ENCODE results near the gene ANXA2.
"Not testable (repeated sequence)": the region's sequence is repeated elsewhere in the genome, so short reads cannot be mapped to it uniquely, and the experiment has no call there.

ANXA2 gene

DNA sequence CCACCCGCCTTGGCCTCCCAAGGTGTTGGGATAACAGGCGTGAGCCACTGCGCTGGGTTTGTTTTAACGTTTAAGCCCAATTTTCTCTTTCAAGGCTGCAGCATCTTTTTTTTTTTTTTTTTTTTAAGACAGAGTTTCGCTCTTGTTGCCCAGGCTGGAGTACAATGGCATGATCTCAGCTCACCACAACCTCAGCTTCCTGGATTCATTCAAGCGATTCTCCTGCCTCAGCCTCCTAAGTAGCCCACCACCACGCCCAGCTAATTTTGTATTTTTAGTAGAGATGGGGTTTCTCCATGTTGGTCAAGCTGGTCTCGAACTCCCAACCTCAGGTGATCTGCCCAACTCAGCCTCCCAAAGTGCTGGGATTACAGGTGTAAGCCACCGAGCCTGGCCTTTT is 12.6 kb upstream of the ANXA2 start:
- DNase-seq (ENCODE audit: low read depth in 2 of 2): not testable (repeated sequence)

DNA sequence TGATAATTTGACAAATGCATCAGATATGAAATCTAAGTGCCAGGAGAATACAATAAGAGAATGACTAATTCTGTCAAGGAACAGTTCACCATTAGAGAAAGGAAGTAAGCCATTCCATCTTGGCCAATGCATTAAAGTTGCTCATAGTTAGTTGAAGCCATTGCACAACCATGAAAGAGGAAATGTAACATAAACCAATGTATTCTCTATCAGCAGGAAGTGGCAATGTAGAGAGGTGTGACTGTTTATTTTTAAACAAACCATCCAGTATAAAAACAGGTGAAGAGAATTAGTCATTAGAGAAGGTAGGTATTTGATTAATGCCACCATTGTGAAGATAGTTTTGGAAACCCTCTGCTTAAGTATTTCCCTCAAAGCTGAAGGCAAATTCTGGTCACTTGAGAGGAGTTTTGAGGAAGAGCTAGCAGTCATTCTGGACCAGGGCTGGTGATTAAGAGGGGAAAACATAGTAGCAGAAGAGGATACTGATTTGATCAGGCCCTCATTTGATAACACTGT is 10.7 kb upstream of the ANXA2 start:
- DNase-seq (ENCODE audit: low read depth in 2 of 2): no peak

DNA sequence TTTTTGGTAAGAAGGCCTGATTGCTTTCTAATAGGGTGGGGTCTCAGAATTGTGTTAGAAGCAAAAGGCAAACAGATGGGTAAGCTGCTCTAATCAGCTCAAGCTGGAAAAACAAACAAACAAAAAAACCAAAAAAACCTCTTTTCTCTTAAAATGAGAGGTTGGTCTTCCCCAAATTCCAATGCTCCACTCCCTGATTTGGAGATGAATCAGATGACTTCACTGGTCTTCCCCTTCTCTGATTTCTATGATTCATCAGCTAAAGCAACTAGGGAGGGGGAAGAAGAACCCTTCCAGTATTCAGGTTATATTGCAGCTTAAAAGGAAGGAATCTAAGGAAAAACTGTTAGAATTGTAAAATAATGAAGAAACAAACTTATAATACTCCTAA is 9.6 kb upstream of the ANXA2 start:
- no peak for DNase-seq (ENCODE audit: low read depth in 2 of 2)

DNA sequence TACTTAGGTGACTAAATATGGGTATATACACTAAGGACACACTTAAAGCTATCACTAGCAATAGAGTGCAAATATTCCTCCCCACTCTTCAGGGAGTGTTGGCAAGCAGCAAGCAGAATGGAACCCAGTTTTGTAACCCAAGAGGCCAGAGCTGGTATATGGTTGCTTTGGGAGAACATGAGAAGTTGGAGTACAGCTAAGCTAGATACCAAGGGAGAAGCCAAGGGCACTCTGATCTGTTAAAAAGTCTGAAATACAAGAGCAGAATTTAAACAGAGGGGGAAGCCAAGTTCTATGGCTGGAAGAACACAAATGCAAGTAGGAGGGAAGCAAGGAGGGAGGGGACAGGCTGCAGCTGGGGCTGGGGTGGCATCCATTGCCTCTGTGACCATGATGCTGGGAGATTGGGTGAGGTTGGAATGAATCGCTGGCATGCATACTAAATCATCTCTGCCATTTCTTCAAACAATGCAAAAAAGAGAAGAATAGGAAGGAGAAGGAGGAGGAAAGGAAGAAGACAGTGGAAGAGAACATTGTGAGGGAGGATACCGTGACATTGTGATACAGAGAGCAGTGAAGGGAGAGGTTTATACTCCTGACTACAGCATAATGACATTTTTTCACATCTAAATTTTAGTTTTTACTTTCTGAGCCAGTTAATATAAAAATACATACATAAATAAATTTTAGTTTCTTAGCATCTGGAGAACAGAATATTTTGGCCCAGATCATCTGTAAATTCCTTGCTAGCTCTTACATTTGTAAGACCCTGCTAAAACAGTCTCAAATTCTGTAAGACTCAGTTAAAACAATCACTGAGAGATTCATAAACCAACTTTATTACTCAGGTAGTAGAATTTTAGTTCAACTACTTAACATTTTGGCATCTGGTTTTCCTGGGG is 9.0 kb upstream of the ANXA2 start:
- no peak for DNase-seq (ENCODE audit: low read depth in 2 of 2)

DNA sequence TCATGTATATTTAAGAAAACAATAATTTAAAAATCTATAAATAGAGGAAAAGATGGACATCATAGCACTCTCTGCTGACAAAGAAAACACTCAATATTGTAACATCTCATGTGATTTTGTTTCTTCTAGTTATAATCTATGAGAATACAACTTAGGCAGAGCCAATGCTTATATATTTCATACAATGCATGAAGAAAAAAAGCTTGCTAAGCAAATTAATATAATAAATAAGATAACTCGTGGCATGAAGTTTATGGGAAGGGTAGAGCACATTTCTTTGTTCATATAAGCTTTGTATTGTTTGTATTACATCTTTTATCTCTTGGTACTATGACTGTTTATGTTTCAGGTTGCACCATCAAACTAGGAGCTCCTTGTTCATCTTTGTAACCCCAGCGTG is 7.6 kb upstream of the ANXA2 start:
- no peak for DNase-seq (ENCODE audit: low read depth in 2 of 2)

DNA sequence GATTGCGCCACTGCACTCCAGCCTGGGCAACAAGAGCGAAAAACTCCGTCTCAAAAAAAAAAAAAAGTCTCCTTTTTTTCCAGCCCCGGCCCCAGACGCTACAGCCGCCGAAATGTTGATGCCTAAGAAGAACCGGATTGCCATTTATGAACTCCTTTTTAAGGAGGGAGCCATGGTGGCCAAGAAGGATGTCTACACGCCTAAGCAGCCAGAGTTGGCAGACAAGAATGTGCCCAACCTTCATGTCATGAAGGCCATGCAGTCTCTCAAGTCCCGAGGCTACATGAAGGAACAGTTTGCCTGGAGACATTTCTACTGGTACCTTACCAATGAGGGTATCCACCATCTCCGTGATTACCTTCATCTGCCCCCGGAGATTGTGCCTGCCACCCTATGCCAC is 6.6 kb upstream of the ANXA2 start:
- not testable (repeated sequence) for DNase-seq (ENCODE audit: low read depth in 2 of 2)

DNA sequence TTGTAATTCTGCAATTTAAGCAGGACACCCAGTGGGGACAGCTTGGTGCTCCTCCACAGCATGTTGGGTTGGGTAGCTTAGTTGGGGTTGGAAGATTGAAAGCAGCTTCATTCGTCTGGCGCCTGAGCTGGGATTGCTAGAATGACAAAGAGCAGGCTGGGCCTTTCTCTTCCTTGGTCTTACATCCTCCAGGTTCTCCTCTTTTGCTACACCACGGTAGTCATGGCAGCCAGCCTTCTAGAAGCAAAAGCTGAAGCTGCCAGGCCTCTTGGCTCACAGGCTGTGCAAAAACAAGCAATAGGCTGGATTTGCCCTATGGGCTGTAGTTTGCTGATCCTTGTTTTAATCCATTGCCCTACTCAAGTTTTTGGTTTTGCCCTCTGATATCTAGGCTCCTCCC is 3.2 kb upstream of the ANXA2 start:
- no peak for DNase-seq (ENCODE audit: low read depth in 2 of 2)

DNA sequence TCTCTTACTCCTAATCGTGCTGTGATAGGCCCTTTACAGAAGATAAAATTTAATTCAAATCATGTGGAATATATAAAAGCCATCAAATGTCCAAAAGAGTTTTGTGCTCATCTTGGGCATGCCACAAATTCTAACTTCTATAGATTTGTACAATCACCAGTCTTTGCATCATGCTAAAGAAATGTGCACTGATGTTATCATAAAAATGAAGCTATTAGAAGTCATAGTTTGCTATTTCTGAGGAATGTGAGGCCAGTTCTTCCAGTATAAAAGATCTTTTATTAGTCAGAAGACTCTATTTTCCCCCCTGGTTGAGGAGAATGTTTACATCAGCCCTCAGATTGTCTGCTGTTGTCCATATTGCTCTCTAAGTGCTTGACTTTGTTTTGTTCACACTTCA is 2.1 kb upstream of the ANXA2 start:
- no peak for DNase-seq (ENCODE audit: low read depth in 2 of 2)

DNA sequence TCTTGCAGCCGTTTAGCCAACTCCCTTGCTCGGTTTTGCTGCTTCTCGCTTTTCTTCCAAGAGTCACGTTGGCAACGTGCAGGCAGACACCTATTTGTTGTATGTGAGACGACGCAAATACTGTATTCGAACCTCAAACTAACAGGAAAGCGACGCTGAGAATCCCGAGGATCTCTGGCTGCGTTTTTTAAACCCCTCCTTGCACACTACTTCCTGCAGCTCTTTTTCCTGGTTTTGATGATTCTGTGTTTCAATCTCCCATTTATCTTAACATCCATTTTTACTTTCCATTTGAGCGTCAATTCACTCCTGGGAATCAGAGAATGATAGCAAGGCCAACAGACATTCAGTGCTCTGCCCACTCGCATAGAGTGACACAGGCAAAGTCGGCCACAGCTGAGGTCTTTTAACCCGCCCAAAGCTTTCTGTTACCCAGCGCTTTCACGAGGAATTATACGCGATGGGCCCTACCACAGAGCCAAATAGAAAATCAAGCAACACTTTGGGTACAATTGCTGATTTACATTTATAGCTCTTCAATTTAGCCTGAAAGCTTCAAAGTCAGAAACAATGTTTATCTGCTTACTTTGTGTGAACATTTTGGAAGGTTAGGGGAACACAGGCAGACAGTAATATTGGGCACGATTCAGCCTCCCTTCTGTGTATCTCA is 1.6 kb upstream of the ANXA2 start:
- DNase-seq (ENCODE audit: low read depth in 2 of 2): no peak

DNA sequence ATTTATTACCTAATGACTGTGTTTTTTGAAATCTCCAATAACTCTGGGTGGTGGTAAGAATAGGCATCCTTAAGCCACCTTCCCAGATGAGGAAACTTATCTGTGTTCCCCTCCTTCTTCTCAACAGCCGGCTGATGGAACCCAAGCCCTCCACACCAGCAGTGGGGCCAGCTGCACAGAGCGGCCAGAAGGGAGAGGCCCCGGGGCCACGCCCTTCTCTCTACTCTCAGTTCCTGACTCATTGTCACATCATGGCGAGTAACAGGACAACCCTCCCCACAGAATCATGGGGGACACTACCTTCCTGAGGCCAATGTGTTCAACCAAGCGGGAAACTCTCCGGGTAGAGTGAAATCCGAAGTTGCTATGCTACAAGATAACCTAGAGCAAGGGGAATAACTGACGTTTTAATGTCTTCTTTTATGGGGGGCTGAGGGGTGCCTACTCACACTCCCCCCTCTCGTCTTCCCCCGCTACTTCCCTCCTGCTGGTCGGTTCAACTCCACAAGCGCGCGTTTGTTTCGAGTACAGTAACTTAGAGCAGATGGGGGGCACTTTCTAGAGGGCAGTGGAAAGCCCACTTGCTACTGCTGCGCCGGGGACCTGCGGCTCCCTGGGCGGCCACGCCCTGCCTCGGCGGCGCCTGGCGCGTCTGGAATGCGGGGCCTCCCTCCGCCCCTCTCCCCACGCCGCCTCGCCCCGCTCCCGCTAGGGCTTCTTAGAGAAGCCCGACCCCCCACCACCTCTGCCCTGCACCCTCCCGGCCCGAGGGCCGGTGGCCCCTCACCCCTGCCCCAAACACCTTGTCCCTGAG is 621 bp downstream of the ANXA2 start:
- peak; percentile 55 to 60 for DNase-seq (ENCODE audit: low read depth in 2 of 2)

DNA sequence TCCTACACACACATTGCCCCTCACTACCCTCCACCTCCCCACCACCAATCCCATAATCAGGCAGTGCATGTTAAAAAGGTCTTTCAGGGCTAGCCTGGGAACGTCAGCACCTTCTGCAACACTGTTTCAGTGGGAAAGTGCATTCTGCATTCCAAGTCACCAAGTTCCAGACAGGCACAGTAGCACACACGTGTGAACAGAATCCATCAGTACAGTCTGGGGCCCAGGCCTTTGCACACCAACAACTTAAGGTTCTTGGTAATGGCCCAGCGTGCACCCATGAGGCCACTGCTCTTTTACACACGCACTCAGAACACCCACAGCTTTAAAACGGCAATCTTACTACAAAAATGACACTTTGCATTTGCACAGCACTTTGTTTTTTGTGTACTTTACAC is 1.2 kb downstream of the ANXA2 start:
- no peak for DNase-seq (ENCODE audit: low read depth in 2 of 2)

DNA sequence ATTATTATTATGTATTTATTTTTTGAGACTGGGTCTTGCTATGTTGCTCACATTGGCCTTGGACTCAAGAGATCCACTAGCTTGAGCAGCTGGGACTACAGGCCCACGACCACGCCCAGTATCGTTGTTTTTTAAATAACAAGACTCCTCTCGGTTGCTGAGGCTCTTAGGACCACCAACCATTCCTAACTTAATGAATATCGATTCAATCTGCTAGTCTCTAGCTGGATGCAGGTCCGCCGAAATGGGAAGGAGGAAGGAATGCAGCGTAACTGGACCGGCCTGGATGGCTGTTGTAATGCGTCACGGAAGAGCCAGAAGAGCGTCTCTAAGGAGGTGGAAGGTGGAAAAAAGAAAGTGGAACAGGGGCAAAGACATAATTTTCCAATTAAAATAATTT is 1.7 kb downstream of the ANXA2 start:
- no peak for DNase-seq (ENCODE audit: low read depth in 2 of 2)

DNA sequence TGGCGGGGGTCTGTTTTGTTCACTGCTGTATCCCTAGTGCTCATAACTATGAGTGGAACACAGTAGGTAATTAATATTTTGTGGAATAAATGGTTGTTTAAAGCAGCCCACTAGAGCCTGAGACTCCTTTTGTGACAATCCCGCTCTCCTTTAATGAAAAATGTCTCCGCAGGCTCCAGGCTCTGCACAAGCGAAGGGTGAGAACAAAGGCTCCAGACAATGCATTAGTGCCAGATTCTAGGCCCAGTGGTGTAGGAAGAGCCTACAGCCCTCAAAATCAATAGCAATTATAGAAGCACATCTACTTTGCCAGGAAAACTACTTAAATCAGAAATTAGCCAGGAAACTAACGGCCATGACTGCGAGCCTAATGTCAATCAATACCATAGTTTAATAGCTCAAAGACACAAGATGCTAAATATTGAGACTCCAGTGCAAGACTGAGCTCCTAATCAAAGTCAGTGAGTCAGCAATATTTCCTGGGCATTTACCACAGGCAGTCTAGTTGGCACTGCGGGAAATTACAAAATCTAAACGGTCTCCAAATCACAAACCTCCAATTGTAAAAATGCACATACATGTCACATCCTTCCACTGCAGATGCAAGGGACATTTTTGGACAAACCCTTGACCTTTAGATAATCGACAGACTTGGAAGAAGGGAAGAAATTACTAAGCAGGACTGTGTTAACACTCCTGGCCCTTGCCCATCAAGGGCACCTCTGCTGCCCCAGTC is 2.3 kb downstream of the ANXA2 start:
- DNase-seq (ENCODE audit: low read depth in 2 of 2): no peak

DNA sequence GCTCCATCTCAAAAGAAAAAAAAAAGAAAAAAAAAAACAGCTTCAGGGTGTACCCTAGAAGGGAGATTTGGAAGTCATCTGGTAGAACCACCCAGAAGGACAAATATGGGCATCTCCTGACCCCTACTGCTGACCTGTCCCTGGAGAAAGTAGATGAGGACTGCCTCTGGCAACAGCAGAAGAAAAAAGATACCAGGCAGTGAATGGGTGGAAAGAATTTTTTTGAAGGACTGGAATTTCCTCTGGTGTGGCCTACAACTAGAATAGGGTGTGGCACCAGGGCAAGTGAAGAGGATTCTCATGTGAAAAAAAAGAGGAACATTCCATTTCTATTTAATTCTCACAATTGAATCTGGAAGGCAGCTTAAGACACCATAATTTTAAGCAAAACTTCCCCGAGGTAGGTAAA is 3.1 kb downstream of the ANXA2 start:
- no peak for DNase-seq (ENCODE audit: low read depth in 2 of 2)

DNA sequence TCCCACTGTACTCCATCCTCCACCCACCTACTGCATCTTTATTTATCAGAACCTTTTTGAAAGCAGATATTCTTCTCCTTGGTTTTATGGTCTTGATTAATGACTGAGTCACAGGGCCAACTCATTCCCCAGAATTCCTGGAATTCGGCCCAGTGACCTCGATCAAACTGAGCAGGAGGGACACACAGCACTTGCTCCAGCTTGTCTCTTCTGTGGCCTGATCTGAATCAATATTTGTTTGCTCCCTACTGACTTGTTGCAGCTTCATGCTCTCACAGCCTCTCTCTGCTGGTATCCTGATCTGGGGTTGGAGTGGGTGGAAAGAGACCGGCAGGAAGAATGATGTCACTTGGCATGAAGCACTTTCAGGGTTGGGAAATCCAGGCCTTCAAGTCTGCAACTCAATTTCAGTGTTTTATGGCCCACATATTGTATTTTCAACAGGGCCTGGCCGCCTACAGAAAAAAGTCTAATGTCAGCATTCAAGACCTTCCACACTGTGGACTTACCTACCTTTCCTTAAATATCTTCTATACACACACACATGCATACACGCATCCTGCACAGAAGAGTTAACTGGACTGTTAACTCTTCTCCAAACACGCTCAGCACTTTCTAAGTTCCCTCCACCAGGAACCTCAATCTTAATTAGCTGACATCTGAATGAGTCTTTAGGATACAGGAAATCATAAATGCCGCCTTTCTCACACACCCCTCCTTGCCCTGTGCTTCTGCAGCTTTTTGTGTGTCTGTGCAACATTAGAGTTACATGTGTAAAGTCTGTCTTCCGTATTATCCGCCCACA is 4.6 kb downstream of the ANXA2 start:
- DNase-seq (ENCODE audit: low read depth in 2 of 2): peak in 1 of 2 donors; percentile 7

DNA sequence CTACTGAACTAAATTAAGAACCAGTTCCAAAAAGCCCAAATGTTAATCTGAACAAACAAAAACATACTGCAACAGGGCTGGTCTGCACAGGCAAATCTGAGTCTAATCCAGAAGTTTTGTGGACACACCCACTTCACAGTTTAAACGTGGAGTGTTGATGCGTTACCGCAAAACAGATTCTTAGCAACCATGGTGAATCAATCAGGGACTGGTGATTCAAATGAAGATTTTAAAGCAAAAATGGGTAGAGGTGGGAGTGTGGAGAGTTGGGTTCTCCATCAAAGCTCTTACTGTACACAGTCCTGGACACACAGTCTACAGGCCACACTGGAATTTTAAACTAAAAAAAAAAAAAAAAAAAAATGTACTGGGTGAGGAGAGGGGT is 5.2 kb downstream of the ANXA2 start:
- peak in 1 of 2 donors; percentile 25 for DNase-seq (ENCODE audit: low read depth in 2 of 2)

DNA sequence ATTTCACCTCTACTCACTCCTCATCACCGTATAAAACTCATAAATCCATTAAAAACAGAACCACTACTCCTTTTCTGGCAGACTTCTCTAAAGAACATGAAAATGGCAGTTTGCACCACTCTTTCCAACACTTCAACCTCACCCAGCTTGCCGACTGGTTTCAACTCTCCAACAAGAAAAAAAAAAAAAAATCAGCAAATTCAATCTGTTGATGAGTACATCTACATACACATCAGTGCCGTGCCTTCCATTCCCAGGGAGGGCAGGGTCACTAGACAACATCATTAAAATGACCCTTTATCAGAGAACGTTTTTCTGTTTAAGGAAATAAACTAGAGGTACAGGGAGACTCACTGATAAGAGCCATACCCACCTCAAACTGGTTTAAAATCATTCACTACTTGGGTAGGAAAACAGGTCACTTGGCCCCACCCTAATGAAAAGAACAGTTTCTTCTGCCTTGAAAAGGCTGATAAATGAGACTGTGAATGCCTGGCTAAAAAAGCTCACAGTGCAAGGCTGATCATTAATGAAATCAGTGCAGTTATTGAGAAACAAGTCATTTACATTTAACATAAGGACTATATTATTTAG is 6.0 kb downstream of the ANXA2 start:
- no peak for DNase-seq (ENCODE audit: low read depth in 2 of 2)

DNA sequence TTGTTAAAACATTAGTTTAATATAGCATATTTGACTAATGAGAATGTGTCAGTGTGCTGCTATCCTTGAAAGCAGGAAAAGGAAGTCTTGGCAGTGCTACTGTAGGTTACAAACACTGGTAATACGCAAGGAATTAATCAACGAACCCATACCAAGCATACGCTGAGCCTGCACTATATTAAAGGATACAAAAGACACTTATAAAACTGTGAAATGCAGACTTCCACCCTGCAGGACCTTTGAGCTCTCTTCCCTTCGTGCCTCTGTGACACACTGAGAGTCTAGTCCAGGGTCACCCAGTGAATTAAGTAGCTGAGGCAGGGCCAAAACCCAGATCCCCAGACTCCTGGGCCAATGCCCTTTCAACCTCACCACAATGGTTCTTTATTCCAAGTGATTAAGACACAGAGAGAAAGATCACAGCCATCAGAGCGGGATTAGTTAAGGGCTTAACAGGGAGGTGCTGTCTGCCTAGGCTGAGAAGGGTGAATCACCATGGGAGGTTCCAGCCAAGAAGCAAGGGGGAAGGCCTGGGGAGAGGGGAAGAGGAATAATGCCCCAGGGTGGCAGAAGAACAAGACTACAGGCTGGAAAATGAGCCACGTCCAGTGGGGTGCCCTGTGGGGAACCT is 6.8 kb downstream of the ANXA2 start:
- DNase-seq (ENCODE audit: low read depth in 2 of 2): no peak

DNA sequence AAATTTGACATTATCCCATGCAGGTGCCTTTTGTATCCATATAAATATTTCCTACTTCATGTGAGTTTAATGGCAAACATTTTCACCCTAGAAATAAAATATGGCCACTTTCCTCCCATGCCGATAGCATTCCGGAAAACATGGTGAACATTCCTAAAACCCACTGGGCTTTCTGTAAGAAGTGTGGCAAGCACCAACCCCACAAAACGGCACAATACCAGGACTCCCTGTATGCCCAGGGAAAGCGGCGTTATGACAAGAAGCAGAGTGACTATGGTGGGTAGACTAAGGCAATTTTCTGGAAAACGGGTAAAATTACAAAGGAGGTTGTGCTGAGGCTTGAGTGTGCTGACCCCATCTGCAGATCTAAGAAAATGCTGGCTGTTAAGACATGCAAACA is 7.6 kb downstream of the ANXA2 start:
- no peak for DNase-seq (ENCODE audit: low read depth in 2 of 2)
